GM10248 (cell line): ENCODE measurements around the gene ANO2.

Source experiments
- CTCF ChIA-PET: fragments of 300-600 bp; sonication (Branson Sonifier 250); formaldehyde crosslinking; extraction: SDS; loops from one replicate; lab custom pipeline; 2021; ENCODE audit warnings: antibody characterized with exemption; lab: Yijun Ruan, JAX
- POLR2A ChIA-PET: fragments of 350-650 bp; sonication (Branson Sonifier 250); formaldehyde crosslinking; extraction: SDS; loops from one replicate; lab custom pipeline; 2020; ENCODE audit warnings: antibody characterized with exemption; lab: Yijun Ruan, JAX
- DNase-seq: peaks from one replicate; pipeline ENCODE4 v3.0.0; 2012; ENCODE audit errors: extremely low spot score
- CTCF ChIP-seq: IDR thresholded peaks from 2 replicates; pipeline ENCODE4 v1.5.1; 2012; ENCODE audit warnings: mild to moderate bottlenecking, low read depth; ENCODE audit errors: extremely low read depth, missing control alignments, control extremely low read depth

The ANO2 gene

GRCh38 chr12:5965950-5966383 is 20.9 kb upstream of the ANO2 start:
- peak; percentile 67 for DNase-seq
- ChIA-PET POLR2A (no interaction called here), CTCF (interaction anchor here (0.7 to 1.7 kb wide), 8 partner anchors 15 to 221 kb away, joined by 3 to 10 read pairs (median 3); no protein-coding TSS in a partner anchor)
- peak; percentile 87 for TF ChIP-seq CTCF

- DNase-seq = no peak
- POLR2A ChIA-PET = no interaction called here
- CTCF ChIA-PET = interaction anchor here (0.7 to 2.3 kb wide), 6 partner anchors 14 to 221 kb away, joined by 3 to 11 read pairs (median 4); no protein-coding TSS in a partner anchor
- no peak for TF ChIP-seq CTCF
Observed at GRCh38 chr12:5964913-5965900, 20.1 kb upstream of the ANO2 start.

GRCh38 chr12:5963515-5963914 is 18.5 kb upstream of the ANO2 start:
- no peak for DNase-seq
- ChIA-PET POLR2A (no interaction called here), CTCF (interaction anchor here (1.0 to 2.3 kb wide), 3 partner anchors 25 to 75 kb away, joined by 3 to 11 read pairs (median 5); no protein-coding TSS in a partner anchor)
- TF ChIP-seq CTCF = no peak

- ChIA-PET CTCF (interaction anchor here (1.1 kb wide), 1 partner anchor 77 kb away, joined by 3 read pairs; no protein-coding TSS in a partner anchor), POLR2A (no interaction called here)
- TF ChIP-seq CTCF = no peak
- DNase-seq = no peak
Observed at GRCh38 chr12:5960783-5961182, 15.7 kb upstream of the ANO2 start.

GRCh38 chr12:5956987-5957386 is 11.9 kb upstream of the ANO2 start:
- POLR2A ChIA-PET = no interaction called here
- no peak for TF ChIP-seq CTCF
- CTCF ChIA-PET = no interaction called here
- no peak for DNase-seq

GRCh38 chr12:5954661-5955060 is 9.6 kb upstream of the ANO2 start:
- no peak for DNase-seq
- POLR2A ChIA-PET = no interaction called here
- no peak for TF ChIP-seq CTCF
- CTCF ChIA-PET = no interaction called here
